NT2/D1 (cell line): ENCODE measurements around the gene CHST12.

ENCODE experiments used
- SUZ12 ChIP-seq: IDR thresholded peaks from 2 replicates; pipeline ENCODE4 v1.6.1; 2011; ENCODE audit not compliant: insufficient read length, insufficient read depth; ENCODE audit errors: extremely low read depth
- YY1 ChIP-seq: IDR thresholded peaks from 2 replicates; pipeline ENCODE4 v1.6.1; 2011; ENCODE audit not compliant: insufficient read length, insufficient read depth
- ZNF274 ChIP-seq: IDR thresholded peaks from 2 replicates; pipeline ENCODE4 v1.6.1; 2011; ENCODE audit warnings: mild to moderate bottlenecking, low read depth, low read length

GRCh38 chr7:2473496-2474180 lies 70.2 kb downstream of the CHST12 start:
- TF ChIP-seq YY1 (no peak), ZNF274 (no peak), SUZ12 (no peak)
